Right lung (tissue), 5 donors: ENCODE data around the gene TOMM5. TPM values are rescaled to one million over a fixed set of nuclear protein-coding genes. Genes with fewer than 3 reads are reported as not detected.

Experiments
- DNase-seq, 2 donors: peaks; one replicate each; pipeline ENCODE4 v3.0.0-alpha.2; 2013
- polyA plus RNA-seq, 5 donors: library from polyadenylated mRNA; unstranded; fragments of 120-200 nt; gene quantifications; one replicate each; pipeline versions ENCODE4 v1.2.1 to v1.2.3, GENCODE V29; 2013; ENCODE audit warnings: inconsistent platforms in 1 of 5, low replicate concordance in 1 of 5; ENCODE audit not compliant: insufficient read length in 5 of 5, insufficient read depth in 1 of 5

TOMM5 gene
- polyA plus RNA-seq, 5 donors: 95.3 to 126 (median 111) TPM

DNA sequence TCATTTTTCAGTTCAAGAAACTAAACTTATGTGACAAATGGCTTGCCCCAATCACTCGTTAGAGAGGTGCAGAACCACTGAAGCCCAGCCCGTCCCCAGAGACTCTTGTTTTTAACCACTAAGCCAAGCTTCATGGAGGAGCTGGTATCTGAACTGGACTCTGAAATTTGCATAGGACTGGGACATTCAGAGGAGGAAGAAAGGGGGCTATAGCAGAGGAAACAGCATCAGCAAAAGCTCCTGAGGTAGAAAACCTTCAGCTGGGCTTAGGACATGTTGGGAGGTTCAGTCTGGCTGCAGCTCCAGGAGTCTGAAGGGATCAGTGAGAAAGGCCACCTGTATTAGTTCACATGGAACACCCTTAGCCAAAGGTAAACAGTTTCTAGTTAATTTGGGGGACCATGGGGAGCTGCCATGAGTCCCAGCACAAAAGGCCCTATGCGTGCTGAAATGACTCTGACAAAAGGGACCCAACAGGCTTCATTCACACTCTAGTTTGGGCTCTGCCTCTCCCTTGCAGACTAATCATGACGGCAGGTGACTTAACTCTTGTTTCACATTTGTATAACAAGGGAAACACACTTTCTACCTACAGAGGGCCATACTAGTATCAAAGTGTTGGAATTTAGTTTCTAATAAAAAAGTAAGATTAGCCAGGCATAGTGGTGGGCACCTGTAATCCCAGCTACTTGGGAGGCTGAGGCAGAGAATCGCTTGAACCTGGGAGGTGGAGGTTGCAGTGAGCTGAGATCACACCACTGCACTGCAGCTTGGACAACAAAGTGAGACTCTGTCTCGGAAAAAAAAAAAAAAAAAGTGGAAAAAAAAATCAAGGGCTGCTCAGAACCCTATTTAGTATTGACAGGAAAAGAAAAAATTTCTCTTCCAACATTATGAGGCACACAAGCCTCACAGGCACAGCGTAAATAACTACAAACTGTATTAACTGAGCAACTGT, 26.5 kb downstream of the TOMM5 start:
- DNase-seq: no peak

DNA sequence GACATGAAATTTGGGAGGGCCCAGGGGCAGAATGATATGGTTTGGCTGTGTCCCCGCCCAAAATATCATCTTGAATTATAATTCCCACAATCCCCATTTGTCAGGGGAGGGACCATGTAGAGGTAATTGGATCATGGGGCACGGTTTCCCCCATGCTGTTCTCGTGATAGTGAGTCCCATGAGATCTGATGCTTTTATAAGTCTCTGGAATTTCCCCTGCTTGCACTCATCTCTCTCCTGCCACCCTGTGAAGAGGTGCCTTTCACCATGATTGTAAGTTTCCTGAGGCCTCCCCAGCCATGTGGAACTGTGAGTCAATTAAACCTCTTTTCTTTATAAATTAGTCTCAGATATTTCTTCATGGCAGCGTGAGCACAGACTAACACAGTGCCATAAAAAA, 27.5 kb downstream of the TOMM5 start:
- no peak for DNase-seq

DNA sequence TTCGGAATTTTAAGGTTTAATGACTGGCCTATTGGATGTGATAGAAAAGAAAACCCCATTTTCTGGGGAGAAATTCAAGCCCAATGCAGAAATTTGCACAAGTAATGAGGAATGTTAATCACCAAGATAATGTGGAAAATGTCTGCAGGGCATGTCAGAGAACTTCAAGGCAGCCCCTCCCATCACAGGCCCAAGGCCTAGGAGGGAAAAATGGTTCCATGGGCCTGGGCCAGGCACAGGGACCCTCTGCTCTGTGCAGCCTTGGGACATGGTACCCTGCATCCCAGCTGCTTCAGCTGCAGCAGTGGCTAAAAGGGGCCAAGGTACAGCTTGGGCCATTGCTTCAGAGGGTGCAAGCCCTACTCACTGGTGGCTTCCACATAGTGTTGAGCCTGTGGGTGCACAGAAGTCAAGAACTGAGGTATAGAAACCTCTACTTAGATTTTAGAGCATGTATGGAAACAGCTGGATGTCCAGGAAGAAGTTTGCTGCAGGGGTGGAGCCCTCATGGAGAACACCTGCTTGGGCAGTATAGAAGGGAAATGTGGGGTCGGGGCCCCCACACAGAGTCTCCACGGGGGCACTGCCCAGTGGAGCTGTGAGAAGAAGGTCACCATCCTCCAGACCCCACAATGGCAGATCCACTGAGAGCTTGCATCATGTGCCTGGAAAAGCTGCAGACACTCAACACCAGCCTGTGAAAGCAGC, 28.4 kb downstream of the TOMM5 start:
- no peak for DNase-seq

DNA sequence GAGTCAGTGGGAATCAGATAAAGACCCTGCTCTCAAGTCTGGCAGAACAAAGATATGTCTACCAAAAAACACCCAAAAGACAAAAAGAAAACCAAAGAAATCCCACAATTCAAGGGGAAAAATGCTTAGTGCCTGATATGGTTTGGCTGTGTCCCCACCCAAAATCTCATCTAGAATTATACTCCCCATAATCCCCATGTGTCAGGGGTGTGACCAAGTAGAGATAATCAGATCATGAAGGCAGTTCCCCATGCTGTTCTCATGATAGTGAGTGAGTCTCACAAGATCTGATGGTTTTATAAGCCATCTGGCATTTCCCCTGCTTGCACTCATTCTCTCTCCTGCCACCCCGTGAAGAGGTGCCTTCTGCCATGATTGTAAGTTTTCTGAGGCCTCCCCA, 29.6 kb downstream of the TOMM5 start:
- DNase-seq: no peak

DNA sequence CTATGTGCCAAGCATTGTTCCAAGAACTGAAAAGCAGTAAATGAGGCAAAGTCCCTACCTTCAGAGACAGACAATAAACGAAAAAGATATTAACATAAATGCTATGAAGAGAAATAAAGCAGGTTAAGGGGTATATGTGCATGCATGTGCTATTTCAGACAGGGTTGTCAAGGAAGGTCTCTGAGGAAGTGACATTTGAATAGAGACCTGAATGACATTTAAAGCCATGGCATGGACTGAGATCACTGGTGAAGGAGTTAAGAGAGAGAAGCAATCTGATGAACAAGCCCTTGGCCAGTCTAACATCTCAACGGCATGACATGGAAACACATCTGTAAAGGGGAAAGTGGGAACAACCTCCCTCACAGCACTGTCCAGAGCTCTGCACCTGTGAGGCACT, 30.7 kb downstream of the TOMM5 start:
- no peak for DNase-seq

DNA sequence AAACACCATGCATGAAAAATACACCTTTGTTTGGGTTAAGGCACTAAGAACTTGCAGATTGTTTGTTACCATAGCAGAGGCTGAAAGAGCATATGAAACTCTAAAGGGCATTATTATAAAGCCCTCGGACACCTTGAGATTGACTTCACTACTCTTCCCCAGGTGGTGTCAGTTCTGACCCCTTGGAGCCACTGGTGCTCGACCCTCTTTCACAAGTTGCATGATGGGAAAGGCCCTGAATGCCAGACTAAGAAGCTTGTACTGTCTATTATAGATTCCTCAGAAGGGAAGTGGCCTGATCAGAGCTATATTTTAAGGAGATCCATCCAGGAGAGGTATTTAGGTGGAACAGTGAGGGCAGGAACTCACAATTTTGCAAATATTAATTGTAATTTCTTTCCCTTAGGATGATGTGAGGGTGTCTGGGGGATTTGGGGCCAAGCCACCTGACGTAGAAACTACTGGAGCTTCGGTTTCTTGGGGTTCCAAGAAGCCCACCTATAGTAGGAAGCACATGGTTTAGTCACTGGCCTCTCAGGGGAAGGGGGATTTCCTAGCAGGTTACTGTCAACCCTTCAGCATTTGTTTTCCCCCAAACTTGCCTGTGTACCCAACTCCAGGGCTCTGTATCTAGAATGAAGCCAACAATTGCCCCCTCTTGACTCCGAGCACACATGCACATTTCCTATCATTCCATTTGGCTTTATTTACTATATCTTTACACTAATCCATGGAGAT, 32.4 kb downstream of the TOMM5 start:
- no peak for DNase-seq

DNA sequence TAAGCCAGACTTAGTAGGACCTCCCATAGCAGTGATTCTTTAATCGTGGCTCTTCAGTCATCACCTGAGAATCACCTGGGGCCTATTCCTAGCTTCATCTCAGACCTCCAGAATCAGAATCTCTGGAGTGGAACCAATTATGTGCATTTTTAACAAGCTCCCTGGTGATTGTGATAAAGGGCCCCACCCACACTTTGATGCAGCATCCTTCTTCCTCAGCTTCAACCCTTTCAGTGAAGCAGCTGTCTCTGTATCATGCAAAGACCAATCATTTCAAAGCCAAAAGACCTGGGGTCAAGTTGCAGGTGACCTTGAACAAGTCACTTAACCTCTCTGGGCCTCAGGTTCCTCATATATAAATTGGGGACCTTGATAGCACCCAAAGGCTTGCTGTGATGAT, 33.3 kb downstream of the TOMM5 start:
- DNase-seq: no peak

DNA sequence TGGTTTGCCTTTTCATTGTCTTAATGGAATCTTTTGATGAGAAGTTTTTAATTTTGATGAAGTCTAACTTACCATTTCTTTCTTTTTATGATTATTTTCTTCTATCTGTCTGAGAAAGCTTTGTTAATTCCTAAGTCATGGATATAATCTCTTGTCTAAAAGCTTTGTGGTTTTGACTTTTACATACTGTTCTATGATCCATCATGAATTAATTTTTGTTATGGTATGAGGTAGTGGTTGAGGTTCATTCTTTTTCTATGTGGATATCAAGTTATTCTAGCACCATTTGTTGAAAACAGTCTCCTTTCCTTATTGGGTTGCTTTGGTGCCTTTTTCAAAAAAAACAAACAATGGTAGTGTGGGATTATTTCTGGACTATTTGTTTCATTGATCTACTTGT, 36.6 kb downstream of the TOMM5 start:
- DNase-seq: no peak

DNA sequence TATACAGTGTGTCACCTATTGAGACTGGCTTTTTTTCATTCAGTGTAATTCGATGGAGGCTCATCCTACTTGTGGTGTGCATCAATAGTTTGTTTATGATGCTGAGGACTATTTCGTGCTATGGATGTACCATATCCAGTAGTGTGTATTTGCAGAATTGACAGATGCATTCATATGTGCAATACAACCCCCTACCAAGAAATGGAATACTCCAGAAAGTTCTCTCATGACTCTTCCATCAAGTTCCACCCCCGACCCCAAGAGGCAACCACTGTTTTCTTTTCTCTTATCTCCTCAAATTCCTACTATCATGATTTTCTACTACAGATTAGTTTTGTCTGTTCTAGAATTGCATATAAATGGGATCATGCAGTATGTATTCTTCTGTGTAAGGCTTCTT, 38.1 kb downstream of the TOMM5 start:
- no peak for DNase-seq

DNA sequence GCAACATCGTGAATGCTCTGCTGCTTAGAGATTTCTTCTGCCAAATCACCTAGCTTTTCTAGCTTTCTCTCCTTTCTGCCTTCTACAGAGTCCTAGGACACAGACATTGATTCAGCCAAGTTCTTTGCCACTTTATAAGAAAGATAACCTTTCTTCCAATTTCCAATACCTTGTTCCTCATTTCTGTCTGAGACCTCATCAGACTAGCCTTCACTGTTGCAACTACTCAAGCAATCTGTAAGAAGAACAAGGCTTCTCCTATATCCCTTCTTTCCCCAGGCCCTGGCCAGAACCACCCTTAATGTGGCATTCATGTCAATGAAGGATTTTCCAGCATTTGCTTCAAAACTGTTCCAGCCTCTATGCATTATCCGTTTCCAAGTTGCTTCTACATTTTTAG, 40.5 kb downstream of the TOMM5 start:
- DNase-seq: no peak

DNA sequence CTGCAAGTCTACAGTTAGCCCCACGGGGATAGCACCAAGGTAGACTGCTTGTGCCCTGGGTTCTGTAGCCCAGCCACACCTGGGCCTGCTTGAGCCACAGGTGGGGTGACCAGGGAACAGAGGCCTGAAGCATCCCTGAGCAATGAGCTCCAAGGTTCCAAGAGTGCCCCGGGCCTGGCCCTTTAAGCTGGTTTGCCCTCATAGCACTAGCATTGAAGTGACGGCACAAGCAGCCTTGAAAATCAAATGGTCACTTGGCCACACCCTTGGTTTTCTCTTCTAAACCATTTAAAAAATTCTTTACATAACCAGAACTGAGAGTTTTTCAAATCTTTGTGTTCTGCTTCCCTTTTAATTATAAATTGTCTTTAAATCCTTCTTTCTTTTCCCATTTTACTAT, 40.9 kb downstream of the TOMM5 start:
- DNase-seq: no peak

DNA sequence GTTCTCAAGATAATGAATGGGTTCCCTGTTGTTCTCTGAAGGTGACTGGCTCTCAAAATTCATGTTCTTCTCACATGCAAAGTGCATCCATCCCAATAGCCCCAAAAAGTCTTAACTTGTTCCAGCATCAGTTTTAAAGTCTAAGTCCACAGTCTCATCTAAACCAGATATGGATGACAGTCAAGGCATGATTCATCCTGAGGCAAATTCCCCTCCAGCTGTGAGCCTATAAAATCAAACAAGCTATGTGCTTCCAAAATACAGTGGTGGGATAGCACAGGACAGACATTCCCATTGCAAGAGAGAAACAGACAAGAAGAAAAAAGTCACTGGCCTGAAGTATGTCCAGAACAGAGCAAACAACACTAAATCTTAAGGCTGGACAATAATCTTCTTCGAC, 41.6 kb downstream of the TOMM5 start:
- no peak for DNase-seq

DNA sequence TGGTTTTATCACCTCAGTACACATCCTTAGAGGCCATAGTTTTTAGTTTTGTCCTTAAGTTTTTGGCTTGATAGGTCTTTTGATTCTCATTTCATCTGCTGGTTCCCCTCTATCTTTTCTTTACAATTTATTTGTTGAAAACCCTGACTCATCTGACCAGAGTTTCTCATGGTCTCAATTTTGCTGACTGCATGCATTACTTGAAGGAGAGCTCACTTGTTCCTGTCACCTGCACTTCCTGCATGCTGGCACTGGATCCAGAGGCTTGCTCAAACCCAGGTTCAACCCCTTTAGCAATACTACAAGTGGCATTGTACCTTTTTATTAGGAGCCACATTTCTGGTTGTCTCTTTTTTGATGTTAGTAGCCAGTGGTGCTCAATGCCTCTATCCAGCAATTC, 42.9 kb downstream of the TOMM5 start:
- DNase-seq: no peak

DNA sequence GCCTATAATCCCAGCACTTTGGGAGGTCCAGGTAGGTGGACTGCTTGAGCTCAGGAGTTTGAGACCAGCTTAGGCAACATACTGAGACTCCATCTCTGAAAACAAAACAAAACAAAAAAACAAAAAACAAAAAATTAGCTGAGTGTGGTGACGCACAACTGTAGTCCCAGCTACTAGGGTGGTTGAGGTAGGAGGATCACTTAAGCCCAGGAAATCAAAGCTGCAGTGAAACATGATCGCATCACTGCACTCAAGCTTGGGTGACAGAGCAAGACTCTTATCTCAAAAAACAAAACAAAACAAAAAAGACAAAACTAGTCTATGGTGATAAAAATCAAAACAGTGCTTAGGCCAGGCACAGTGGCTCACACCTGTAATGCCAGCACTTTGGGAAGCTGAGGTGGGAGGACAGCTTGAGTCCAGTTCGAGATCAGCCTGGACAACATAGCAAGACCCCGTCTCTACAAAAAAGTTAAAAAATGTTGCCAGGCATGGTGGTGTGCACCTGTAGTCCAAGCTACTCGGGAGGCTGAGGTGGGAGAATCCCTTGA, 45.0 kb downstream of the TOMM5 start:
- DNase-seq: no peak

DNA sequence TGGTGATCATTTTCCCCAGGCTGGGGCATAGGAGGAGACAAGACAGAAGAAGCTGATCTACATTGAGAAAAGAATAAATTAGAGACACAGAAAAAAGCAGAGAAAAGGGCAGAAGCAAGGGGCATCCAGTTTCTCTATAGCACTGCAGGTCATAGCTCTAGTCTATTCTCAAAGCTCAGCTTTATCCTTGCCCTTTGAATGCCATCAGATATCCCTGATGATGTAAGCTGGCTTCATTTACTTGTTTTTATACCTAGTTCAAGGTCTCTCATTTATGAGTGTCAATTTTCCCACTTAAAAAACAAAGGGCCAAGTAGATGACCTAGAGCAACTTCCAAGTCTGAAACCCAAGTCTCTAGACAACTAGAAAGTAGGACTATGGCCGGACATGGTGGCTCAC, 48.9 kb downstream of the TOMM5 start:
- no peak for DNase-seq

DNA sequence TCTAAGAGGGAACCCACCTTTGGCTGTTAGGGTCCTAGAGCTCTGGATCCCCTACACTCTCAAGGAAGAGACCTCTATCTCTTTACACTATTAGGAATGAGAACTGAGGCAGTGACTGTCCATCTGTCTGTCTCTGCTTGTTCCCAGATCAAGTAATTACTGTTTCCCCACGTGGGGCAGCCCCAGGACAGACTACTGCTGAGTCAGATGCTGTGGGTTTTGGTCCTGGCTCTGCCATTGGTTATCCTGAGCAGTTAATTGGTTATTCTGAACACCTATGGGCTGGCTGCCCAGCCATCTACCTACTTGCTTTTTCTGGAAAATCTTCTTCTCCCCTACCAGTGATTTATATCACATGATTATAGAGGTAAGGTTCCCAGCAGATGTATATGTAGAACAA, 49.5 kb downstream of the TOMM5 start:
- DNase-seq: no peak

DNA sequence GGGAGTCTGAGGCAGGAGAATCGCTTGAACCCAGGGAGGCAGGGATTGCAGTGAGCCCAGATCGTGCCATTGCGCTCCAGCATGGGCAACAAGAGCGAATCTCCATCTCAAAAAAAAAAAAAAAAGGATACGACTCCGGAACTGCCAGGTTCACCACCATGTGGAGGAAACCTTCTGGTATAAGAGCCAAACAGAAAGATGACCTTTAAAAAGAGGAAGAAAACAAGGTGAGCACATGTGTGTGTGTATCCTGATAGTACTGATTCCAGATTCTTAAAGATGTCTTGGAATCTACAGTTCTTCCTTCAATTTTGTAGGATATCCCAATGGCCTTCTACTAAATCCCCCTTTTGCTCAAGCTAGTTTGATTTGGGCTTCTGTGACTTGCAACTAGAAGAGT, 49.9 kb downstream of the TOMM5 start:
- no peak for DNase-seq

DNA sequence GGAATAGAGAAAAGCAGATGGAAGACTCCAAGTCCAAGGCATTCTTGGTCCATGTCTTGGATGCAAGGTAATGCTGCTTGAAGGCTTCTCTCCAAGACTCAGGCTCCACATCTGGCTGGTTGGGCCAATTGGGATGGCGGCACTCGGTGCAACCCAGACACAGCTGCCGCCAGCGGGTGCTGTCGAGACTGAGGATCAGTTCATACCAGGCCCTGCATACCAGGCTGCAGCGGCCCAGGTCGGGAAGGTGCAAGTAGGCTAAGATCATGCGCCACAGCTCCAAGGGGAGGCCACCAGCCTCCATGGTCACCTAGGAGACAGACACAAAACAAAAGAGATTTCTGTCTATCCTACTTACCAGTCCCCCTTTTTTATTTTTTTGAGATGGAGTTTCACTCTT, 50.9 kb downstream of the TOMM5 start:
- no peak for DNase-seq

DNA sequence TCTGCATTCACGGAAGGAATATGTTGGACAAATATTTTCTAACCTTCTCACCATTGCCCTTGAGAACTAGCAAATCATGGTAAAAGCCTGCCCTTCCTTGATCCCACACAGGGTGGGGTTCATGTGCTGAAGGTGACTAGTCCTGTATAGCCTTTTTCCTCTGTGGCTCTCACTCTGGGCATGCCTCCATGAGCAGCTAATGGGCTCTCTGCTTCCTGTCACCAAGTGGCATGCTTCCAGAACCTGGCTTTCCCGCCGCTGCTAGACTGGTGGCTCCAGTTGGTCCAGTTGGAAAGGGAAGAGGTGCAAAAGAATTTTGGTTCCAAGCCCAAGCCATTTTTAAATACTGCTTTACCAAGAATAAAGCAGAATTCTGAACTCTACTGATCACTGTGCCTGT, 51.8 kb downstream of the TOMM5 start:
- DNase-seq: no peak

DNA sequence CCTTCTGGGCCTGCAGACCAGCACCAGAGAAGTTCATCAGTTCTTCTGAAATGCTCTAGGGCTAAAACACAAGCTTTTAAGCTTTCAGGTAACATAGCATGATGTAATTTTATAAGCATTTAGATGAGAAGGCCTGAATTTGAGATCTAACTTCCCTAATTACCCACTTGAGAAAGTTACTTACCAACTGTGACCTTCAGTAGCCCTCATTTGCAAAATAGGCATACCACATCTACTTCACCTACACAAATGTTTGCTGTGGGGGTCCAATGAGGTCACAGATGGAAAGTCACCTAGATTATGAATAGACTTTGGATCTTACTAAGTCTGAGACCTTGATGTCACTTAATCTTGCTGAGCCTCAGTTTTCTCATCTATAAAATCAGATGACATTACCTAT, 52.8 kb downstream of the TOMM5 start:
- no peak for DNase-seq
